Stimulated activated memory B cell treated with anti-CD40 and anti-IgM and Interleukin-4, amounts not matched to agents 10 μg/mL and 1 μg/mL and 100 μg/mL, for 72 hours (primary cell): ENCODE measurements around the gene SLC2A9.

ENCODE experiments used
- ATAC-seq: fragments of 150-1000 bp; cut with Tn5 transposase; 2 replicates; pipeline ENCODE4 v1.10.0; 2021
- H3K27ac Mint-ChIP-seq: one replicate; pipeline ENCODE4 v1.8.0; 2022; ENCODE audit warnings: mild to moderate bottlenecking, mixed read lengths
- H3K27me3 Mint-ChIP-seq: one replicate; pipeline ENCODE4 v1.8.0; 2022; ENCODE audit warnings: mixed read lengths
- H3K36me3 Mint-ChIP-seq: one replicate; pipeline ENCODE4 v1.8.0; 2022; ENCODE audit warnings: mixed read lengths
- H3K4me1 Mint-ChIP-seq: one replicate; pipeline ENCODE4 v1.8.0; 2022; ENCODE audit warnings: mixed read lengths
- H3K4me3 Mint-ChIP-seq: one replicate; pipeline ENCODE4 v1.8.0; 2022; ENCODE audit warnings: mild to moderate bottlenecking, moderate library complexity, mixed read lengths
- H3K9me3 Mint-ChIP-seq: one replicate; pipeline ENCODE4 v1.8.0; 2022; ENCODE audit warnings: mixed read lengths

The SLC2A9 gene

GRCh38 chr4:10031668-10032590, 10.6 kb upstream of the SLC2A9 start:
- Mint-ChIP-seq H3K4me3 (no peak overlapping the region), H3K27me3 (peaks cover 9% of the 10 kb centered on the region), H3K4me1 (peaks cover 18% of the 10 kb centered on the region), H3K9me3 (no peaks in the 10 kb centered on the region), H3K27ac (no peak overlapping the region), H3K36me3 (no peaks in the 10 kb centered on the region)
- no peak for ATAC-seq

GRCh38 chr4:10030972-10031667, 9.8 kb upstream of the SLC2A9 start:
- Mint-ChIP-seq H3K36me3 (no peaks in the 10 kb centered on the region), H3K4me3 (no peak overlapping the region), H3K27ac (no peak overlapping the region), H3K27me3 (peaks cover 12% of the 10 kb centered on the region), H3K4me1 (peaks cover 18% of the 10 kb centered on the region), H3K9me3 (no peaks in the 10 kb centered on the region)
- no peak for ATAC-seq

- Mint-ChIP-seq H3K27me3 (peaks cover 12% of the 10 kb centered on the region), H3K9me3 (no peaks in the 10 kb centered on the region), H3K27ac (no peak overlapping the region), H3K4me3 (no peak overlapping the region), H3K4me1 (peaks cover 18% of the 10 kb centered on the region), H3K36me3 (no peaks in the 10 kb centered on the region)
- no peak for ATAC-seq
These were observed 8.1 kb upstream of the SLC2A9 start for GRCh38 chr4:10029403-10029802.

- no peak for ATAC-seq
- no peak overlapping the region for H3K27ac Mint-ChIP-seq
- peaks cover 19% of the 10 kb centered on the region for H3K4me1 Mint-ChIP-seq
- no peaks in the 10 kb centered on the region for H3K36me3 Mint-ChIP-seq
- H3K9me3 Mint-ChIP-seq: no peaks in the 10 kb centered on the region
- no peak overlapping the region for H3K4me3 Mint-ChIP-seq
- H3K27me3 Mint-ChIP-seq: peaks cover 12% of the 10 kb centered on the region
These were observed 7.6 kb upstream of the SLC2A9 start for GRCh38 chr4:10028910-10029309.

GRCh38 chr4:10026485-10026884, 5.2 kb upstream of the SLC2A9 start:
- Mint-ChIP-seq H3K36me3 (no peaks in the 10 kb centered on the region), H3K4me3 (no peak overlapping the region), H3K27me3 (peaks cover 12% of the 10 kb centered on the region), H3K9me3 (no peaks in the 10 kb centered on the region), H3K4me1 (peaks cover 23% of the 10 kb centered on the region), H3K27ac (no peak overlapping the region)
- ATAC-seq: no peak

- Mint-ChIP-seq H3K9me3 (no peaks in the 10 kb centered on the region), H3K36me3 (no peaks in the 10 kb centered on the region), H3K27me3 (peaks cover 12% of the 10 kb centered on the region), H3K4me1 (peaks cover 23% of the 10 kb centered on the region), H3K27ac (no peak overlapping the region), H3K4me3 (no peak overlapping the region)
- ATAC-seq: no peak
These were observed 4.0 kb upstream of the SLC2A9 start for GRCh38 chr4:10025230-10025806.

GRCh38 chr4:10024303-10024702, 3.0 kb upstream of the SLC2A9 start:
- Mint-ChIP-seq H3K27me3 (peaks cover 12% of the 10 kb centered on the region), H3K4me1 (peaks cover 28% of the 10 kb centered on the region), H3K4me3 (no peak overlapping the region)

GRCh38 chr4:10023806-10024205, 2.5 kb upstream of the SLC2A9 start:
- no peaks in the 10 kb centered on the region for H3K36me3 Mint-ChIP-seq
- H3K4me3 Mint-ChIP-seq: no peak overlapping the region
- no peak for ATAC-seq
- no peaks in the 10 kb centered on the region for H3K9me3 Mint-ChIP-seq
- peaks cover 32% of the 10 kb centered on the region for H3K4me1 Mint-ChIP-seq
- peaks cover 12% of the 10 kb centered on the region for H3K27me3 Mint-ChIP-seq
- peak overlapping the region; percentile 9 for H3K27ac Mint-ChIP-seq

More at GRCh38 chr4:10024303-10024702, 3.0 kb upstream of the SLC2A9 start:
- Mint-ChIP-seq H3K27ac (peak overlapping the region; percentile 9), H3K36me3 (no peaks in the 10 kb centered on the region), H3K9me3 (no peaks in the 10 kb centered on the region)
- no peak for ATAC-seq

- no peaks in the 10 kb centered on the region for H3K36me3 Mint-ChIP-seq
These were observed 1.7 kb upstream of the SLC2A9 start for GRCh38 chr4:10023050-10023419.

GRCh38 chr4:10022346-10023049, 1.2 kb upstream of the SLC2A9 start:
- Mint-ChIP-seq H3K27me3 (peaks cover 8% of the 10 kb centered on the region), H3K4me3 (no peak overlapping the region), H3K4me1 (peaks cover 40% of the 10 kb centered on the region), H3K27ac (peak overlapping the region; percentile 23), H3K9me3 (no peaks in the 10 kb centered on the region), H3K36me3 (no peaks in the 10 kb centered on the region)
- ATAC-seq: no peak

More at GRCh38 chr4:10023050-10023419, 1.7 kb upstream of the SLC2A9 start:
- Mint-ChIP-seq H3K27ac (peak overlapping the region; percentile 23), H3K4me1 (peaks cover 40% of the 10 kb centered on the region), H3K4me3 (no peak overlapping the region), H3K9me3 (no peaks in the 10 kb centered on the region), H3K27me3 (peaks cover 12% of the 10 kb centered on the region)
- peak; percentile 49 for ATAC-seq

GRCh38 chr4:10021653-10022023, 341 bp upstream of the SLC2A9 start:
- Mint-ChIP-seq H3K27me3 (no peaks in the 10 kb centered on the region), H3K4me1 (peaks cover 40% of the 10 kb centered on the region), H3K4me3 (no peak overlapping the region), H3K36me3 (no peaks in the 10 kb centered on the region), H3K9me3 (no peaks in the 10 kb centered on the region), H3K27ac (no peak overlapping the region)
- no peak for ATAC-seq

- Mint-ChIP-seq H3K27ac (peak overlapping the region; percentile 83), H3K27me3 (no peaks in the 10 kb centered on the region), H3K9me3 (no peaks in the 10 kb centered on the region), H3K4me3 (no peak overlapping the region), H3K36me3 (no peaks in the 10 kb centered on the region), H3K4me1 (peaks cover 42% of the 10 kb centered on the region)
- ATAC-seq: no peak
These were observed 1.2 kb downstream of the SLC2A9 start for GRCh38 chr4:10020106-10020505.

GRCh38 chr4:10019521-10020051, 1.7 kb downstream of the SLC2A9 start:
- no peaks in the 10 kb centered on the region for H3K27me3 Mint-ChIP-seq
- H3K4me1 Mint-ChIP-seq: peaks cover 45% of the 10 kb centered on the region
- peak overlapping the region; percentile 84 for H3K4me3 Mint-ChIP-seq
- H3K9me3 Mint-ChIP-seq: no peaks in the 10 kb centered on the region
- peak overlapping the region; percentile 83 for H3K27ac Mint-ChIP-seq
- no peak for ATAC-seq
- no peaks in the 10 kb centered on the region for H3K36me3 Mint-ChIP-seq

- H3K27me3 Mint-ChIP-seq: no peaks in the 10 kb centered on the region
- no peaks in the 10 kb centered on the region for H3K9me3 Mint-ChIP-seq
- ATAC-seq: peak; percentile 98
These were observed 2.4 kb downstream of the SLC2A9 start for GRCh38 chr4:10018818-10019461.

More at GRCh38 chr4:10018818-10019461, 2.4 kb downstream of the SLC2A9 start:
- H3K4me1 Mint-ChIP-seq: peaks cover 41% of the 10 kb centered on the region
- H3K27ac Mint-ChIP-seq: peak overlapping the region; percentile 83
- no peaks in the 10 kb centered on the region for H3K36me3 Mint-ChIP-seq
- H3K4me3 Mint-ChIP-seq: peak overlapping the region; percentile 84
